ENCODE data around the gene CYP4F8.
"Not testable (repeated sequence)": the region's sequence is repeated elsewhere in the genome, so short reads cannot be mapped to it uniquely, and the experiment has no call there.

The CYP4F8 gene

GRCh38 chr19:15592506-15592905 is 22.5 kb upstream of the CYP4F8 start:
- not testable (repeated sequence) for H3K4me1 ChIP-seq (ENCODE audit: control insufficient read depth, insufficient read depth, low read length); H3K36me3 ChIP-seq (ENCODE audit: control insufficient read depth, insufficient read depth, low read length); H3K9ac ChIP-seq (ENCODE audit: low read length); H3K4me3 ChIP-seq (ENCODE audit: low read length); H3K27me3 ChIP-seq (ENCODE audit: control insufficient read depth, insufficient read depth, low read length); H3K27ac ChIP-seq (ENCODE audit: low read depth, low read length)

DNA sequence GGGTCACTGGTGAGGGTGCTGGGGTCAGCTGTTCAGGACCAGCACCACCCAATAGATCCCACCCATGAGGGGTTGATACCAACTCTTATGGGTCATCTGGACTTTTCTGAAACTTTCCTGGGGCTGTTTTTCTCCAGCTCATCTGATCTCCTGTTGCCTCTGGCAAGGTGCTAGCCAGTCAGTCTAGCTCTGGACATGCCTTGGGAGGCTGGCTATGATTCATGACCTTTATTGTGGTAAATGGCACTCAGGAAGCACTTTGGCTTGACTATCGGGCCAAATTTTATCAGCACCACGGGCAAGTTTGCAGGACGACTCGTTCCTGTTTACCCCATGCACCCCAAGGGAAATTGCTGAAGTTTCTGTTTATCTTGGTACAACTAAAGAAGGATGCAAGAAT is 21.3 kb upstream of the CYP4F8 start:
- not testable (repeated sequence) for H3K4me1 ChIP-seq (ENCODE audit: control insufficient read depth, insufficient read depth, low read length); H3K4me3 ChIP-seq (ENCODE audit: low read length); H3K36me3 ChIP-seq (ENCODE audit: control insufficient read depth, insufficient read depth, low read length); H3K9ac ChIP-seq (ENCODE audit: low read length); H3K27ac ChIP-seq (ENCODE audit: low read depth, low read length); H3K27me3 ChIP-seq (ENCODE audit: control insufficient read depth, insufficient read depth, low read length)

GRCh38 chr19:15595069-15595468 is 19.9 kb upstream of the CYP4F8 start:
- Histone ChIP-seq H3K27ac (ENCODE audit: low read depth, low read length) (no peak overlapping the region), H3K4me1 (ENCODE audit: control insufficient read depth, insufficient read depth, low read length) (no peaks in the 10 kb centered on the region), H3K36me3 (ENCODE audit: control insufficient read depth, insufficient read depth, low read length) (no peaks in the 10 kb centered on the region), H3K4me3 (ENCODE audit: low read length) (no peak overlapping the region), H3K27me3 (ENCODE audit: control insufficient read depth, insufficient read depth, low read length) (no peaks in the 10 kb centered on the region), H3K9ac (ENCODE audit: low read length) (no peak overlapping the region)

DNA sequence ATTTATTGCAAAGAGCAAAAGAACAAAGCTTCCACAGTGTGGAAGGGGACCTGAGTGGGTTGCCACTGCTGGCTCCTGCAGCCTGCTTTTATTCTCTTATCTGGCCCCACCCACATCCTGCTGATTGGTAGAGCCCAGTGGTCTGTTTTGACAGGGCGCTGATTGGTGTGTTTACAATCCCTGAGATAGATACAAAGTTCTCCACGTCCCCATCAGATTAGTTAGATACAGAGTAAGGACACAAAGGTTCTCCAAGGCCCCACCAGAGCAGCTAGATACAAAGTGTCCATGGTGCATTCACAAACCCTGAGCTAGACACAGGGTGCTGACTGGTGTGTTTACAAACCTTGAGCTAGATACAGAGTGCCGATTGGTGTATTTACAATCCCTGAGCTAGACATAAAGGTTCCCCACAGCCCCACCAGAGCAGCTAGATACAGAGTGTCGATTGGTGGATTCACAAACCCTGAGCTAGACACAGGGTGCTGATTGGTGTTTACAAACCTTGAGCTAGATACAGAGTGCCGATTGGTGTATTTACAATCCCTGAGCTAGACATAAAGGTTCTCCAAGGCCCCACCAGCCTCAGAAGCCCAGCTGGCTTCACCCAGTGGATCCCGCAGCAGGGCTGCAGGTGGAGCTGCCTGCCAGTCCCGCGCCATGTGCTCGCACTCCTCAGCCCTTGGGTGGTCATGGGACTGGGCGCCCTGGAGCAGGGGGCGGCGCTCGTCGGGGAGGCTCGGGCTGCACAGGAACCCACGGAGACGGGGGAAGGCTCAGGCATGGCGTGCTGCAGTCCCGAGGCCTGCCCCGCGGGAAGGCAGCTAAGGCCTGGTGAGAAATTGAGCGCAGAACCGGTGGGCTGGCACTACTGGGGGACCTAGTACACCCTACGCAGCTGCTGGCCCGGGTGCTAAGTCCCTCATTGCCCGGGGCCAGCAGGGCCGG is 6.8 kb upstream of the CYP4F8 start:
- H3K4me3 ChIP-seq (ENCODE audit: low read length); H3K4me1 ChIP-seq (ENCODE audit: control insufficient read depth, insufficient read depth, low read length); H3K36me3 ChIP-seq (ENCODE audit: control insufficient read depth, insufficient read depth, low read length); H3K27ac ChIP-seq (ENCODE audit: low read depth, low read length); H3K9ac ChIP-seq (ENCODE audit: low read length); H3K27me3 ChIP-seq (ENCODE audit: control insufficient read depth, insufficient read depth, low read length): not testable (repeated sequence)

DNA sequence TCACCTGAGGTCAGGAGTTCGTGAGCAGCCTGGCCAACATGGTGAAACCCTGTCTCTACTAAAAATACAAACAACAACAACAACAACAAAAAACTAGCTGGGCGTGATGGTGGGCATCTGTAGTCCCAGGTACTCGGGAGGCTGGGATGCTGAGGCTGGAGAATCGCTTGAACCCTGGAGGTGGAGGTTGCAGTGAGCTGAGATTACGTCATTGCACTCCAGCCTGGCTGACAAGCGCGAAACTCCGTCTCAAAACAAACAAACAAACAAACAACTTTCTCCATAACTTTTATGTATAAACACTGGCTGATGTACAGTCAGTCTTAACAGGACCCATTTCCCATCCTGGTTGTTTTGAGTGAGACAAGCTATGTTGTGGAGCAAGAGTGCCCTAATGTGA is 5.8 kb upstream of the CYP4F8 start:
- Histone ChIP-seq H3K4me1 (ENCODE audit: control insufficient read depth, insufficient read depth, low read length) (no peaks in the 10 kb centered on the region), H3K27me3 (ENCODE audit: control insufficient read depth, insufficient read depth, low read length) (no peaks in the 10 kb centered on the region), H3K27ac (ENCODE audit: low read depth, low read length) (no peak overlapping the region), H3K4me3 (ENCODE audit: low read length) (no peak overlapping the region), H3K9ac (ENCODE audit: low read length) (no peak overlapping the region), H3K36me3 (ENCODE audit: control insufficient read depth, insufficient read depth, low read length) (no peaks in the 10 kb centered on the region)

GRCh38 chr19:15612342-15612741 is 2.7 kb upstream of the CYP4F8 start:
- no peak overlapping the region for H3K4me3 ChIP-seq (ENCODE audit: low read length)
- no peaks in the 10 kb centered on the region for H3K4me1 ChIP-seq (ENCODE audit: control insufficient read depth, insufficient read depth, low read length)
- no peaks in the 10 kb centered on the region for H3K27me3 ChIP-seq (ENCODE audit: control insufficient read depth, insufficient read depth, low read length)
- H3K36me3 ChIP-seq (ENCODE audit: control insufficient read depth, insufficient read depth, low read length) = no peaks in the 10 kb centered on the region
- H3K9ac ChIP-seq (ENCODE audit: low read length) = no peak overlapping the region
- H3K27ac ChIP-seq (ENCODE audit: low read depth, low read length) = no peak overlapping the region

- Histone ChIP-seq H3K9ac (ENCODE audit: low read length) (no peak overlapping the region), H3K36me3 (ENCODE audit: control insufficient read depth, insufficient read depth, low read length) (no peaks in the 10 kb centered on the region), H3K27me3 (ENCODE audit: control insufficient read depth, insufficient read depth, low read length) (no peaks in the 10 kb centered on the region)
These were observed 1.7 kb upstream of the CYP4F8 start for GRCh38 chr19:15613338-15613737.

GRCh38 chr19:15615526-15615925 is 508 bp downstream of the CYP4F8 start:
- H3K27ac ChIP-seq (ENCODE audit: low read depth, low read length) = no peak overlapping the region
- H3K36me3 ChIP-seq (ENCODE audit: control insufficient read depth, insufficient read depth, low read length) = no peaks in the 10 kb centered on the region
- H3K9ac ChIP-seq (ENCODE audit: low read length) = no peak overlapping the region
- no peaks in the 10 kb centered on the region for H3K4me1 ChIP-seq (ENCODE audit: control insufficient read depth, insufficient read depth, low read length)
- no peaks in the 10 kb centered on the region for H3K27me3 ChIP-seq (ENCODE audit: control insufficient read depth, insufficient read depth, low read length)
- no peak overlapping the region for H3K4me3 ChIP-seq (ENCODE audit: low read length)

More at GRCh38 chr19:15613338-15613737, 1.7 kb upstream of the CYP4F8 start:
- Histone ChIP-seq H3K27ac (ENCODE audit: low read depth, low read length) (no peak overlapping the region), H3K4me3 (ENCODE audit: low read length) (no peak overlapping the region), H3K4me1 (ENCODE audit: control insufficient read depth, insufficient read depth, low read length) (no peaks in the 10 kb centered on the region)

DNA sequence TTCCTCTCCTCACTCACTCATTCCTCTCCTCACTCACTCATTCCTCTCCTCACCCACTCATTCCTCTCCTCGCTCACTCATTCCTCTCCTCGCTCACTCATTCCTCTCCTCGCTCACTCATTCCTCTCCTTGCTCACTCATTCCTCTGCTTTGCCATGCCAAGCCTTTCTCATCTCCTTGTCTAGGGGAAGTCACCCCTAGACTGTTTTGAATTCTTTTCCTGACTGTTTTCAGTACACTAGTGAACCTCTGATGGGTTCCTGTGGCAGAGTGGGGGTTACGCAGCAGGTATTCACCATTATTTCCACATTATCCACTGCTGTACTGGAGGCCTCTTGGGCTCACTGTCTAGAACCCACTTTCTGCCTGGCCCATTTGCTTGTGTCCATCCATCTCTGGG is 1.2 kb downstream of the CYP4F8 start:
- Histone ChIP-seq H3K27ac (ENCODE audit: low read depth, low read length) (no peak overlapping the region), H3K4me1 (ENCODE audit: control insufficient read depth, insufficient read depth, low read length) (no peaks in the 10 kb centered on the region), H3K36me3 (ENCODE audit: control insufficient read depth, insufficient read depth, low read length) (no peaks in the 10 kb centered on the region), H3K4me3 (ENCODE audit: low read length) (no peak overlapping the region), H3K27me3 (ENCODE audit: control insufficient read depth, insufficient read depth, low read length) (no peaks in the 10 kb centered on the region), H3K9ac (ENCODE audit: low read length) (no peak overlapping the region)

- H3K4me3 ChIP-seq (ENCODE audit: low read length) = no peak overlapping the region
- no peak overlapping the region for H3K9ac ChIP-seq (ENCODE audit: low read length)
- H3K4me1 ChIP-seq (ENCODE audit: control insufficient read depth, insufficient read depth, low read length) = no peaks in the 10 kb centered on the region
- no peak overlapping the region for H3K27ac ChIP-seq (ENCODE audit: low read depth, low read length)
- H3K27me3 ChIP-seq (ENCODE audit: control insufficient read depth, insufficient read depth, low read length) = no peaks in the 10 kb centered on the region
- H3K36me3 ChIP-seq (ENCODE audit: control insufficient read depth, insufficient read depth, low read length) = no peaks in the 10 kb centered on the region
These were observed 1.7 kb downstream of the CYP4F8 start for GRCh38 chr19:15616627-15617270.

- Histone ChIP-seq H3K9ac (ENCODE audit: low read length) (no peak overlapping the region), H3K27me3 (ENCODE audit: control insufficient read depth, insufficient read depth, low read length) (no peaks in the 10 kb centered on the region), H3K36me3 (ENCODE audit: control insufficient read depth, insufficient read depth, low read length) (no peaks in the 10 kb centered on the region)
These were observed 3.3 kb downstream of the CYP4F8 start for GRCh38 chr19:15618321-15618720.

GRCh38 chr19:15621801-15622200 is 6.8 kb downstream of the CYP4F8 start:
- Histone ChIP-seq H3K9ac (ENCODE audit: low read length) (no peak overlapping the region), H3K36me3 (ENCODE audit: control insufficient read depth, insufficient read depth, low read length) (no peaks in the 10 kb centered on the region), H3K4me3 (ENCODE audit: low read length) (no peak overlapping the region), H3K27ac (ENCODE audit: low read depth, low read length) (no peak overlapping the region), H3K27me3 (ENCODE audit: control insufficient read depth, insufficient read depth, low read length) (peaks cover 2% of the 10 kb centered on the region), H3K4me1 (ENCODE audit: control insufficient read depth, insufficient read depth, low read length) (no peaks in the 10 kb centered on the region)

More at GRCh38 chr19:15618321-15618720, 3.3 kb downstream of the CYP4F8 start:
- Histone ChIP-seq H3K4me1 (ENCODE audit: control insufficient read depth, insufficient read depth, low read length) (no peaks in the 10 kb centered on the region), H3K27ac (ENCODE audit: low read depth, low read length) (no peak overlapping the region), H3K4me3 (ENCODE audit: low read length) (no peak overlapping the region)

GRCh38 chr19:15622991-15623390 is 8.0 kb downstream of the CYP4F8 start:
- peaks cover 2% of the 10 kb centered on the region for H3K27me3 ChIP-seq (ENCODE audit: control insufficient read depth, insufficient read depth, low read length)

More at GRCh38 chr19:15622991-15623390, 8.0 kb downstream of the CYP4F8 start:
- no peak overlapping the region for H3K4me3 ChIP-seq (ENCODE audit: low read length)
- H3K27ac ChIP-seq (ENCODE audit: low read depth, low read length) = no peak overlapping the region
- H3K36me3 ChIP-seq (ENCODE audit: control insufficient read depth, insufficient read depth, low read length) = no peaks in the 10 kb centered on the region
- no peak overlapping the region for H3K9ac ChIP-seq (ENCODE audit: low read length)
- no peaks in the 10 kb centered on the region for H3K4me1 ChIP-seq (ENCODE audit: control insufficient read depth, insufficient read depth, low read length)

All from rectal smooth muscle tissue (tissue), 1 donor.